Lower leg skin (tissue), 3 donors: ENCODE data around the gene S100A7A.

Experiments
- POLR2A ChIP-seq, 2 donors: fragments of 450-650 bp; IDR thresholded peaks; one replicate each; pipeline ENCODE4 v1.6.1; 2016 to 2017; ENCODE audit warnings: antibody characterized with exemption in 2 of 2, mild to moderate bottlenecking in 1 of 2, moderate library complexity in 1 of 2
- TF ChIP-seq, protein P1 (sequence below), 3 donors: fragments of 450-650 bp; IDR thresholded peaks; one replicate each; pipeline ENCODE4 v1.5.1; 2016; ENCODE audit warnings: antibody characterized with exemption in 3 of 3, mild to moderate bottlenecking in 3 of 3, moderate library complexity in 2 of 3

DNA sequence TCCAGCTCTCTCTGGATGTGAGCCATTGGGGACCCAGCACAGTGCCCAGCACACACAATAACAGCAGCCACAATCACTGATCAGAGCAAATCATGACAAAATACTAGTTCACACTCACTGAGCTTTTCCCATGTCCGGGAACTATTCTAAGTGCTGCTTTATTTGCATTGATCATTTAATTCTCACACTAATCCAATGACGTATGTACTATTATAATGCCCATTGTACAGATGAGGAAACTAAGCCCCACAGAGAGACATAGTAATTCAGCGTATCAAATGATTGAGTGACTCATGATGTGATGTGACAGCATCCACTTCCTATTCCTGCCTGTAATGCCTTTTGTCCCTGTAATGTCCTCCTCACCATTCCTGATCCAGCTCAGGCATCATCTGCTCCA, 23.5 kb upstream of the S100A7A start:
- TF ChIP-seq, protein P1, sequence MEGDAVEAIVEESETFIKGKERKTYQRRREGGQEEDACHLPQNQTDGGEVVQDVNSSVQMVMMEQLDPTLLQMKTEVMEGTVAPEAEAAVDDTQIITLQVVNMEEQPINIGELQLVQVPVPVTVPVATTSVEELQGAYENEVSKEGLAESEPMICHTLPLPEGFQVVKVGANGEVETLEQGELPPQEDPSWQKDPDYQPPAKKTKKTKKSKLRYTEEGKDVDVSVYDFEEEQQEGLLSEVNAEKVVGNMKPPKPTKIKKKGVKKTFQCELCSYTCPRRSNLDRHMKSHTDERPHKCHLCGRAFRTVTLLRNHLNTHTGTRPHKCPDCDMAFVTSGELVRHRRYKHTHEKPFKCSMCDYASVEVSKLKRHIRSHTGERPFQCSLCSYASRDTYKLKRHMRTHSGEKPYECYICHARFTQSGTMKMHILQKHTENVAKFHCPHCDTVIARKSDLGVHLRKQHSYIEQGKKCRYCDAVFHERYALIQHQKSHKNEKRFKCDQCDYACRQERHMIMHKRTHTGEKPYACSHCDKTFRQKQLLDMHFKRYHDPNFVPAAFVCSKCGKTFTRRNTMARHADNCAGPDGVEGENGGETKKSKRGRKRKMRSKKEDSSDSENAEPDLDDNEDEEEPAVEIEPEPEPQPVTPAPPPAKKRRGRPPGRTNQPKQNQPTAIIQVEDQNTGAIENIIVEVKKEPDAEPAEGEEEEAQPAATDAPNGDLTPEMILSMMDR (IDR thresholded peaks at IDR 0.05): no peak
- no peak for TF ChIP-seq POLR2A (IDR thresholded peaks at IDR 0.05)
